GM12878 (cell line): ENCODE data around the gene MACROD2.

ENCODE experiments used
- CBFB ChIP-seq: IDR thresholded peaks from 2 replicates; pipeline ENCODE4 v1.6.1; 2016; ENCODE audit warnings: antibody characterized with exemption, low read depth
- CTCF ChIP-seq, 3 experiments: IDR thresholded peaks in 2 of 3; conservative IDR thresholded peaks in 1 of 3; 2 replicates each; pipeline ENCODE4 v1.5.1; 2011; ENCODE audit warnings: low read depth in 3 of 3, low read length in 3 of 3, mild to moderate bottlenecking in 3 of 3, control low read depth in 2 of 3, moderate library complexity in 2 of 3, inconsistent platforms in 1 of 3, mixed read lengths in 1 of 3; ENCODE audit not compliant: control insufficient read depth in 2 of 3, insufficient read depth in 1 of 3; ENCODE audit errors: extremely low read depth in 1 of 3
- DPF2 ChIP-seq: fragments of 450-650 bp; IDR thresholded peaks from 2 replicates; pipeline ENCODE4 v1.6.1; 2017; ENCODE audit warnings: mild to moderate bottlenecking
- E2F8 ChIP-seq: fragments of 450-650 bp; IDR thresholded peaks from 2 replicates; pipeline ENCODE4 v1.6.1; 2018; ENCODE audit warnings: mild to moderate bottlenecking, low read depth, moderate library complexity; ENCODE audit not compliant: partially characterized antibody
- ETV6 ChIP-seq, 2 experiments: fragments of 450-650 bp in 1 of 2; IDR thresholded peaks in 1 of 2; conservative IDR thresholded peaks in 1 of 2; 2 replicates each; pipeline ENCODE4 v1.6.1; 2014; ENCODE audit warnings: antibody characterized with exemption in 1 of 2, borderline replicate concordance in 1 of 2, low read depth in 1 of 2, mild to moderate bottlenecking in 1 of 2, moderate library complexity in 1 of 2
- HDAC2 ChIP-seq: fragments of 200-600 bp; sonication (generic); IDR thresholded peaks from 2 replicates; pipeline ENCODE4 v1.6.1; 2017
- MTA3 ChIP-seq: IDR thresholded peaks from 2 replicates; pipeline ENCODE4 v1.6.1; 2012; ENCODE audit warnings: low read length, inconsistent platforms, borderline replicate concordance
- PML ChIP-seq: IDR thresholded peaks from 2 replicates; pipeline ENCODE4 v1.6.1; 2012; ENCODE audit warnings: low read length, inconsistent platforms
- RB1 ChIP-seq: fragments of 450-650 bp; formaldehyde crosslinking; IDR thresholded peaks from 2 replicates; pipeline ENCODE4 v1.6.1; 2017; ENCODE audit warnings: mild to moderate bottlenecking, borderline replicate concordance
- RCOR1 ChIP-seq: conservative IDR thresholded peaks from 2 replicates; pipeline ENCODE4 v1.6.1; 2012; ENCODE audit warnings: low read depth, low read length, improper control_type of control experiment
- USF1 ChIP-seq: IDR thresholded peaks from 2 replicates; pipeline ENCODE4 v1.6.1; 2011; ENCODE audit warnings: borderline replicate concordance, low read depth, mild to moderate bottlenecking, moderate library complexity, mixed read lengths, low read length; ENCODE audit not compliant: insufficient read depth; ENCODE audit errors: extremely low read length
- ZNF24 ChIP-seq: fragments of 450-650 bp; IDR thresholded peaks from 2 replicates; pipeline ENCODE4 v1.6.1; 2017; ENCODE audit warnings: antibody characterized with exemption, mild to moderate bottlenecking
- ZNF687 ChIP-seq: fragments of 450-650 bp; IDR thresholded peaks from 2 replicates; pipeline ENCODE4 v1.6.1; 2017; ENCODE audit warnings: mild to moderate bottlenecking, moderate library complexity

GRCh38 chr20:15346657-15347280 is 1351.5 kb downstream of the MACROD2 start:
- TF ChIP-seq USF1 (no peak), CTCF (IDR thresholded peaks at IDR 0.05 in 2 of 3, conservative IDR thresholded peaks at IDR 0.05 in 1 of 3; ENCODE audit: control insufficient read depth in 2 of 3, extremely low read depth in 1 of 3, insufficient read depth in 1 of 3, low read depth in 3 of 3, low read length in 3 of 3) (no peak), MTA3 (no peak), DPF2 (no peak), CBFB (no peak), RCOR1 (no peak), ZNF24 (no peak), ZNF687 (no peak), E2F8 (no peak), RB1 (no peak), HDAC2 (no peak), PML (no peak), ETV6 (conservative IDR thresholded peaks at IDR 0.05 in 1 of 2, IDR thresholded peaks at IDR 0.05 in 1 of 2; ENCODE audit: borderline replicate concordance in 1 of 2, low read depth in 1 of 2) (no peak)
